ENCODE data around the gene ARHGEF12.

- TF ChIP-seq MTA2 (IDR thresholded peaks at IDR 0.05; ENCODE audit: low read depth) (no peak), POLR2AphosphoS5 (IDR thresholded peaks at IDR 0.05; ENCODE audit: low read length) (no peak), MXI1 (IDR thresholded peaks at IDR 0.05; ENCODE audit: low read depth, low read length) (no peak), JUNB (IDR thresholded peaks at IDR 0.05) (no peak), IRF5 (IDR thresholded peaks at IDR 0.05; ENCODE audit: borderline replicate concordance) (no peak)
Measured at GRCh38 chr11:120308081-120308480, 28.1 kb upstream of the ARHGEF12 start.
